ENCODE results near the gene ZSWIM8.

ZSWIM8 gene

DNA sequence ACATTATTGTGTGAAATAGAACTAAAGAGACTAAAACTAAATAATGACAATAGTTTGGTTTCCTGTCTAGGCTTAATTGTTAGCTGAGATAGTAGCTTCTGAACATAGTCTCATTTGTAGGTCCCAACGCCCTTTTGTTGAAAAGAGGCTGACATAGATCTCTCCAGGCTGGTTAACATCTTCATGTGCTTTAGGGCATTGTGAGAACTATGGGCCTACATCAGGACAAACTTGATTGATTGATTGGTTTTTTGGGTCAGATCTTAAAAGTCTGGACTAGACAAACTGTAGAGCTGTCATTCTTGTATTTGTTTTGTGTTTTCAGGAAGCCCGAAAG lies 2.7 kb upstream of the ZSWIM8 start:
- TF ChIP-seq, protein P1, sequence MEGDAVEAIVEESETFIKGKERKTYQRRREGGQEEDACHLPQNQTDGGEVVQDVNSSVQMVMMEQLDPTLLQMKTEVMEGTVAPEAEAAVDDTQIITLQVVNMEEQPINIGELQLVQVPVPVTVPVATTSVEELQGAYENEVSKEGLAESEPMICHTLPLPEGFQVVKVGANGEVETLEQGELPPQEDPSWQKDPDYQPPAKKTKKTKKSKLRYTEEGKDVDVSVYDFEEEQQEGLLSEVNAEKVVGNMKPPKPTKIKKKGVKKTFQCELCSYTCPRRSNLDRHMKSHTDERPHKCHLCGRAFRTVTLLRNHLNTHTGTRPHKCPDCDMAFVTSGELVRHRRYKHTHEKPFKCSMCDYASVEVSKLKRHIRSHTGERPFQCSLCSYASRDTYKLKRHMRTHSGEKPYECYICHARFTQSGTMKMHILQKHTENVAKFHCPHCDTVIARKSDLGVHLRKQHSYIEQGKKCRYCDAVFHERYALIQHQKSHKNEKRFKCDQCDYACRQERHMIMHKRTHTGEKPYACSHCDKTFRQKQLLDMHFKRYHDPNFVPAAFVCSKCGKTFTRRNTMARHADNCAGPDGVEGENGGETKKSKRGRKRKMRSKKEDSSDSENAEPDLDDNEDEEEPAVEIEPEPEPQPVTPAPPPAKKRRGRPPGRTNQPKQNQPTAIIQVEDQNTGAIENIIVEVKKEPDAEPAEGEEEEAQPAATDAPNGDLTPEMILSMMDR (IDR thresholded peaks at IDR 0.05): no peak
- no peak for TF ChIP-seq ZFX (IDR thresholded peaks at IDR 0.05; ENCODE audit: borderline replicate concordance)
- peak overlapping the region; percentile 82 for H3K27ac ChIP-seq

DNA sequence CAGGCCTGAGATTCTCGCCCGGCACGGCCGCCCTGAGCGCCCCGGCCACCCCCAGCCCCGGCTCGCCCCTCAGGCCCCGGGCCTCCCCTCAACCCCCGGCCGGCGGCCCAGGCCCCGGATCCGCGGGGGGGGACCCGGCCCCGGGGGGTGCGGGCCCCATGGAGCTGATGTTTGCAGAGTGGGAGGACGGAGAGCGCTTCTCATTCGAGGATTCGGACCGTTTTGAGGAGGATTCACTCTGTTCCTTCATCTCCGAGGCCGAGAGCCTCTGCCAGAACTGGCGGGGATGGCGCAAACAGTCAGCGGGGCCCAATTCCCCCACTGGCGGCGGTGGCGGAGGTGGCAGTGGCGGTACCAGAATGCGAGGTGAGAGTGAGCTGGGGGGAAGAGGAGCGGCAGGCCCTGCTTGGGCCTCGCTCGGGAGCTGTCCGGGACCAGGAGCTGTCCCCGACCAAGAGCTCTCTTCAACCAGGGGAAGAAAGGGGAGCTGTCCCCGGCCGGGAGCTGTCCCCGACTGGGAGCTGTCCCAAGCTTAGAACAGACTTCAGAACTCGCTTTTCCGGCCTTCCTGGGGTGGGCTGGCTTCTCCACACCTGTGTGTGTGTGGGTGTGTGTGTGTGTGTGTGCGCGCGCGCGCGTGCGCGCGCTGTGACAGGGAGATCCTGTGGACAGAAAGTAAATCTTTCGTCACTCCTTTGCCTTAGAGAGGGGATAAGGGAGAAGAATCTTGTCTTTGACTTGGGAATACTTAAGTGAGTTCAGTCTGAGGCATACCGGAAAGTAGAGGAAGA lies 510 bp downstream of the ZSWIM8 start:
- TF ChIP-seq, protein P1 (IDR thresholded peaks at IDR 0.05): no peak
- no peak for TF ChIP-seq ZFX (IDR thresholded peaks at IDR 0.05; ENCODE audit: borderline replicate concordance)
- H3K27ac ChIP-seq: peak overlapping the region; percentile 86

DNA sequence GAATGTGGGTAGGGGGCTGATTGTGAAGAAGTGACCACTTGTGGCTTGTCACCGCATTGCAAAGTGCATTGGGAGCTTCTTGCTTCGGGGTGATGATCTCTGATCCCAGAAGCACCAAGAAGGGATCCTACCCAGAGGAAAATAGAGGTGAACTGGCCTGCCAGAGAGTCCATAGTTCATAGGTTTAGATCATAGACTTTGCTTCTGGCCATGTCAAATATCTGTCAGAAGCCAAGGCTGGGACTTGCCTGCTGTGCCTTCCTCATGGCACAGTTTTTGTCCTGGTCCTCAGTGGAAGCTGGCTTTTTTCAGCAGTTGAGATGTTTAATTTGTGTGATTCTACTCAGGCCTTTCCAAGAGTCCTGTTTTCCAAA lies 1.1 kb downstream of the ZSWIM8 start:
- no peak for TF ChIP-seq ZFX (IDR thresholded peaks at IDR 0.05; ENCODE audit: borderline replicate concordance)
- TF ChIP-seq, protein P1 (IDR thresholded peaks at IDR 0.05): no peak
- H3K27ac ChIP-seq: peak overlapping the region; percentile 86

DNA sequence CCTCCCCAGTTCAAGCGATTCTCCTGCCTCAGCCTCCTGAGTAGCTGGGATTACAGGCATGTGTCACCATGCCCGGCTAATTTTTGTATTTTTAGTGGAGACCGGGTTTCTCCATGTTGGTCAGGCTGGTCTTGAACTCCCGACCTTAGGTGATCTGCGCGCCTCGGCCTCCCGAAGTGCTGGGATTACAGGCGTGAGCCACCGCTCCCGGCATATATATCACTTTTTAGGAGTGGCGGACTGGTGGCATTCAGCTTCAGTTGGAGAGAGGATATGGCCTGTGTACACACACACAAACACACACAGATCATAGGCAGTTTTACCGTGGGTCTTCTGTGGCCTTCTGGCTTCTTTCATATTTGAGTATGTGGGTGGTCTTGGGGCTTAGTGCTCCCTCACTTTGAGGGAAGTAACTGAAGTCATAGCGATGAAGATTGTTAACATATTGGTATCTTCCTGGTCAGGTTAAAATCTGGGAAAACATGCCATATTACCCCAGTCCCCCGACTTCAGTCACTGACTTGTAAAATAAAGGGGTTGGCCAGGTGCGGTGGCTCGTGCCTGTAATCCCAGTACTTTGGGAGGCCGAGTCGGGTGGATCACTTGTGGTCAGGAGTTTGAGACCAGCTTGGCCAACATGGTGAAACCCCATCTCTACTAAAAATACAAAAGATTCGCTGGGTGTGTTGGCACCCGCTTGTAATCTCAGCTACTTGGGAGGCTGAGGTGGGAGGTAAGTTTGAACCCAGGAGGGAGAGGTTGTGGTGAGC lies 1.8 kb downstream of the ZSWIM8 start:
- peak overlapping the region; percentile 86; the same call in 1 of the 2 replicates for H3K27ac ChIP-seq

DNA sequence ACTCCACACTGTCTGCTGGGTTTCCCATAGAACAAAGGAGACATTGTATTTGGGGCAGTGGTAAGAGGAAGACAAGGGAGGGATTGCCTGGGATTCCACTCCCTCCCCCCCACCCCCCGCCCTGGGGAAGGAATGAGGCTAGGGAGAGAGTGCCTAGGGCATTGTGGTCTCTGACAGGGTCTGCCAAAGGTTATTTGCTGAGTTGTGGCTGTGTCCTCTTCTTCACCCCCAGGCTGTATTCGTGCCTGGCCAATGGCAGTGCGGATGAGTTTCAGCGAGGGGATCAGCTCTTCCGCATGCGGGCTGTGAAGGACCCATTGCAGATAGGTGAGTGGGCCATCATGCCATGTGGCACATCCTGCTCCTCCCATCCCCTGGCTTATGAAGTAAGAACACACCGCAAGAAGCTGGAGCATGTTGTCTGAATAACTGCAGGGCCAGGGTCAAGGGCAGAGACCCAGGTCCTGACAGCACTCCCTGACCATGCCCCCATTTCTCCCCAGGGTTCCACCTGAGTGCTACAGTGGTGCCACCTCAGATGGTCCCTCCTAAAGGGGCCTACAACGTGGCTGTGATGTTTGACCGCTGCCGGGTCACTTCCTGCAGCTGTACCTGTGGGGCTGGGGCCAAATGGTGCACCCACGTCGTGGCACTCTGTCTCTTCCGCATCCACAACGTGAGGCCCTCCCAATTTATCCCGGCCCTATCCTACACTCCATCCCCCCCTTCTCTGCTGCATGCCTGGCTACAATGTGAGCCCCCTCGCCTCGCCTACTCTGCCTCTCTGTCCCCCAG lies 3.7 kb downstream of the ZSWIM8 start:
- no peak for TF ChIP-seq ZFX (IDR thresholded peaks at IDR 0.05; ENCODE audit: borderline replicate concordance)
- TF ChIP-seq, protein P1 (IDR thresholded peaks at IDR 0.05): no peak
- H3K27ac ChIP-seq: no peak overlapping the region

DNA sequence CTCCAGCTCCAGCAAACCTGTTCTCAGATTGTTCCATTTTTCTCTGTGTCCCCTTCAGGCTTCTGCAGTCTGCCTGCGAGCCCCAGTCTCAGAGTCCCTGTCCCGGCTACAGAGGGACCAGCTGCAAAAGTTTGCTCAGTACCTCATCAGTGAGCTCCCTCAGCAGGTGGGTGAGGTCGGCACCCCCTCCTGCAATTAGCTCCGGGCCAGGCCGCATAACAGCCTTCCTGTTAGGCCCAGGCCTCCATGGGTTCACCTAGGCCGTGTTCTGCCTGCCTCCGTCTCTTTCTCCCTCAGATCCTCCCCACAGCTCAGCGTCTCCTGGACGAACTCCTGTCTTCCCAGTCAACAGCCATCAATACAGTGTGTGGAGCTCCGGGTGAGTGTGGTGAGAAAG lies 4.3 kb downstream of the ZSWIM8 start:
- TF ChIP-seq, protein P1 (IDR thresholded peaks at IDR 0.05): no peak
- no peak for TF ChIP-seq ZFX (IDR thresholded peaks at IDR 0.05; ENCODE audit: borderline replicate concordance)
- no peak overlapping the region for H3K27ac ChIP-seq

DNA sequence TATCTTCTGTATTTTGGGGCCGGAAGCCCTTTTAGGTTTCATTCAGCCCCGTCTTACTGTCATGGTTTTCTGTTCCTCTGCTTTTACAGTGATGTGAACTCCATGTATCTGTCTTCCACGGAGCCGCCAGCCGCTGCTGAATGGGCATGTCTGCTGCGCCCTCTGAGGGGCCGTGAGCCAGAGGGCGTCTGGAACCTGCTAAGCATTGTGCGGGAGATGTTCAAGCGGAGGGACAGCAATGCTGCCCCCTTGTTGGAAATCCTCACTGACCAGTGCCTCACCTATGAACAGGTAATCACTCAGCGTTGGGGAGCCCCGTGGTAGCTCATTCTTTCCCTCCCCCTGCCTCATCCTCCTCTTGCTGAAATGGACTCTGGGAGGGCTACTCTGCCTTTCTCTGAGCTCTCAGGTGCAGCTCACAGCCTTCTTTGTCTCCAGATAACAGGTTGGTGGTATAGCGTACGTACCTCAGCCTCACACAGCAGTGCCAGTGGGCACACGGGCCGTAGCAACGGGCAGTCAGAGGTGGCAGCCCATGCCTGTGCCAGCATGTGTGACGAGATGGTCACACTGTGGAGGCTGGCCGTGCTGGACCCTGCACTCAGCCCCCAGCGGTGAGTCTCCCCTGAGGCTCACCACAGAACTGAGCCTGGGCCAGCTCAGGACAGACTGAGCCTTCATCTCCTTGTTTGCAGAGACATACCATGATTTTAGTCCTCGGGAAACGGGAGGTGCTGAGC lies 5.7 kb downstream of the ZSWIM8 start:
- no peak overlapping the region for H3K27ac ChIP-seq
- TF ChIP-seq, protein P1 (IDR thresholded peaks at IDR 0.05): no peak
- TF ChIP-seq ZFX (IDR thresholded peaks at IDR 0.05; ENCODE audit: borderline replicate concordance): no peak
